ENCODE data around the gene APCDD1L. TPM values are rescaled to one million over a fixed set of nuclear protein-coding genes. Genes with fewer than 3 reads are reported as not detected.

Gene APCDD1L
- total RNA-seq, 1 experiment from 2014 or later = 2.4 TPM

GRCh38 chr20:58483051-58483450 is 32.1 kb downstream of the APCDD1L start:
- ChIA-PET POLR2A (interaction anchor here (2.3 kb wide), 1 partner anchor 168 kb away, joined by 15 read pairs; the partner anchor contains the start of gene STX16), CTCF (interaction anchor here (0.9 to 4.6 kb wide), 6 partner anchors 11 to 973 kb away, joined by 3 to 119 read pairs (median 10); partner anchors contain the start of gene STX16)
- Mint-ChIP-seq H3K9me3 (peaks cover 41% of the 10 kb centered on the region), H3K27me3 (ENCODE audit: low read depth) (peaks cover 4% of the 10 kb centered on the region; the same call in 1 of the 2 replicates), H3K27ac (no peak overlapping the region), H3K4me1 (peaks cover 10% of the 10 kb centered on the region), H3K4me3 (no peak overlapping the region), H3K36me3 (peaks cover 24% of the 10 kb centered on the region)
- TF ChIP-seq MAX (CRISPR knock-in tag; IDR thresholded peaks at IDR 0.05) (no peak), ZSCAN18 (CRISPR knock-in tag; IDR thresholded peaks at IDR 0.05) (no peak), HMGA2 (CRISPR knock-in tag; IDR thresholded peaks at IDR 0.05) (no peak), JUN (CRISPR knock-in tag; IDR thresholded peaks at IDR 0.05) (no peak), RORB (CRISPR knock-in tag; IDR thresholded peaks at IDR 0.05) (no peak)
- DNase-seq (ENCODE audit: low spot score) (no peak), ATAC-seq (no peak)

- Mint-ChIP-seq H3K27ac (no peak overlapping the region), H3K9me3 (peaks cover 41% of the 10 kb centered on the region)
- no peak for DNase-seq (ENCODE audit: low spot score)
Observed at GRCh38 chr20:58482416-58482815, 32.8 kb downstream of the APCDD1L start.

More at GRCh38 chr20:58482416-58482815, 32.8 kb downstream of the APCDD1L start:
- Mint-ChIP-seq H3K27me3 (ENCODE audit: low read depth) (peaks cover 4% of the 10 kb centered on the region; the same call in 1 of the 2 replicates), H3K36me3 (peaks cover 28% of the 10 kb centered on the region), H3K4me1 (peaks cover 10% of the 10 kb centered on the region), H3K4me3 (no peak overlapping the region)
- ChIA-PET CTCF (interaction anchor here (0.5 to 4.6 kb wide), 55 partner anchors 9 to 973 kb away, joined by 3 to 119 read pairs (median 5); partner anchors contain the start of genes APCDD1L, GNAS, GNAS-AS1 and STX16), POLR2A (interaction anchor here (1.0 to 2.3 kb wide), 3 partner anchors 32 to 361 kb away, joined by 4 to 15 read pairs (median 6); partner anchors contain the start of genes APCDD1L and STX16)
- TF ChIP-seq CREM (CRISPR knock-in tag; IDR thresholded peaks at IDR 0.05) = no peak
- TF ChIP-seq SOX15 (CRISPR knock-in tag; IDR thresholded peaks at IDR 0.05) = no peak
- no peak for TF ChIP-seq IRF1 (CRISPR knock-in tag; IDR thresholded peaks at IDR 0.05)
- TF ChIP-seq ATF1 (CRISPR knock-in tag; IDR thresholded peaks at IDR 0.05) = no peak
- no peak for TF ChIP-seq CREB1 (CRISPR knock-in tag; IDR thresholded peaks at IDR 0.05)
- no peak for TF ChIP-seq MXD4 (CRISPR knock-in tag; IDR thresholded peaks at IDR 0.05; ENCODE audit: borderline replicate concordance)
- no peak for TF ChIP-seq PRDM15 (CRISPR knock-in tag; IDR thresholded peaks at IDR 0.05)
- no peak for TF ChIP-seq ATF3 (CRISPR knock-in tag; conservative IDR thresholded peaks at IDR 0.05)
- TF ChIP-seq RELA (CRISPR knock-in tag; IDR thresholded peaks at IDR 0.05; ENCODE audit: borderline replicate concordance) = no peak
- TF ChIP-seq STAT6 (CRISPR knock-in tag; conservative IDR thresholded peaks at IDR 0.05; ENCODE audit: low read depth) = no peak
- no peak for TF ChIP-seq USF2 (CRISPR knock-in tag; IDR thresholded peaks at IDR 0.05)
- no peak for TF ChIP-seq TP53 (CRISPR knock-in tag; IDR thresholded peaks at IDR 0.05)
- no peak for TF ChIP-seq ZBTB43 (CRISPR knock-in tag; IDR thresholded peaks at IDR 0.05)
- TF ChIP-seq ZMAT4 (CRISPR knock-in tag; IDR thresholded peaks at IDR 0.05) = no peak
- no peak for ATAC-seq
